NCI-H146 (cell line): Measurements from ENCODE around the gene KIF5B.
"Not testable (repeated sequence)": the region's sequence is repeated elsewhere in the genome, so short reads cannot be mapped to it uniquely, and the experiment has no call there.

Source experiments
- DNase-seq: peaks from one replicate; lab custom pipeline; 2025; lab: John Stamatoyannopoulos, UW

Gene KIF5B

DNA sequence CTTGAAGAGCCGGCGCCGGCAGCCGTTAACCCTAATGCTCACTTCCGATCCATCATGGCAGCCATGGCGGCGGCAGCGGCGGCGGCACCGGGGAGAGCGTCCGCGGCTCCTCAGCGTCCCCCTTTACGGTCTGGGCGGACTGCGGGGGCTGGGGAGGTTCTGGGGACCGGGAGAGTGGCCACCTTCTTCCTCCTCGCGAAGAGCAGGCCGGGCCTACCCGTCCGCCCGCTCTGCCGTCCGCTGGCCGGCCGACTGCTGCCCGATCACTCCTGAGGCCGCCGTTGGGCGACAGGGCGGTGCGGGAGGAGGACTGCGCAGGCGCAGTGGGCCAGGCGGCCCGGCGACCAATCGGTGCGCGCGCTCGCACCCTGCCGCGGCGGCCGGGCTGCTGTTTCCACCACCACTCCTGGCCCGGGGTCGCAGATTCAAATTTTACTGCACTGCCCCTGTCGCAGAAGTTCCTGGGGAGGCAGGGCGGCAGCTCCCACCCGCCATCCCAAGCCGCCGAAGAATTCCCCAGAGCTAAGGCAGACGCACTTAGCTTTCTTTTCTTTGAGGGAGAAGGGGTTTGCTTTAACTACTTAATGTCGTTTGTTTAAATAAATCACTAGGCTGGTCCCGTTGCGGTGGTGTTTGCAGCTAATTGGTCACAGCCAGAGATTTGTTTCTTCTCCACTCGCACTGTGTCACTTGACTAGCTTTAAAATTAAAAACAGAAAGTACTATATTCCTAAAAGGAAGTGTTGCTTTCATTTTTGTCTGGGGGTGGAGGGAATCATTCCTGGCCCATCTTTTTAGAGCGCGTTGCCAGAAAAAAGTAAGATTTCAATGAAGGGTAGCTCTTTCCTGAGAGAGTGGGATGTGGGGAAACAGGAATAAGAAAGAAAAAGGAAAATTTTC, at the start of gene KIF5B:
TSS of gene KIF5B (minus strand) at position 290 of the 900 bp plus-strand sequence. CDS start 452 bp downstream, outside the sequence.
- DNase-seq, result peak; percentile 84

DNA sequence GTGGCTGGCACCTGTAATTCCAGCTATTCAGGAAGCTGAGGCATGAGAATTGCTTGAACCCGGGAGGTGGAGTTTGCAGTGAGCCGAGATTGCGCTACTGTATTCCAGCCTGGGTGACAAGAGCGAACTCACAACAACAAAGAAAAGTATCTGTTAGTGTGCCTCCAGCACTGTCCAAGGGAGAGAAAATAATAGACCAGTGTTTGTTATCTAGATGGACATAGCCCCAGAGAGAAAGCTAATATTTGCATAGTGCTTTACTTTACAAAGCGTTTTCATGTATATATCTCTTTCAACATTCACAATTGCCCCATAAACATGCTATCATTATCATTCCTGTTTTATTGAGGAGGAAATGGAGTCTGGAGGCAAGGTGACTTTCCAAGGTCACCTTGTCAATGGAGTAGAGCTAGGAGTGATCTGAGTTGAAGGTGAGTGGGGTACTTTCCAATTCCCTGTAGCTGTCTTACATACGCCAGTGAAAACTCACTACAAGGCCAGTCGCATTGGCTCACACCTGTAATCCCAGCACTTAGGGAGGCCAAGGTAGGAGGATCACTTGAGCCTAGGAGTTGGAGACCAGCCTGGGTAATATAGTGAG, 49.7 kb upstream of the KIF5B start:
- peak; percentile 79 for DNase-seq

DNA sequence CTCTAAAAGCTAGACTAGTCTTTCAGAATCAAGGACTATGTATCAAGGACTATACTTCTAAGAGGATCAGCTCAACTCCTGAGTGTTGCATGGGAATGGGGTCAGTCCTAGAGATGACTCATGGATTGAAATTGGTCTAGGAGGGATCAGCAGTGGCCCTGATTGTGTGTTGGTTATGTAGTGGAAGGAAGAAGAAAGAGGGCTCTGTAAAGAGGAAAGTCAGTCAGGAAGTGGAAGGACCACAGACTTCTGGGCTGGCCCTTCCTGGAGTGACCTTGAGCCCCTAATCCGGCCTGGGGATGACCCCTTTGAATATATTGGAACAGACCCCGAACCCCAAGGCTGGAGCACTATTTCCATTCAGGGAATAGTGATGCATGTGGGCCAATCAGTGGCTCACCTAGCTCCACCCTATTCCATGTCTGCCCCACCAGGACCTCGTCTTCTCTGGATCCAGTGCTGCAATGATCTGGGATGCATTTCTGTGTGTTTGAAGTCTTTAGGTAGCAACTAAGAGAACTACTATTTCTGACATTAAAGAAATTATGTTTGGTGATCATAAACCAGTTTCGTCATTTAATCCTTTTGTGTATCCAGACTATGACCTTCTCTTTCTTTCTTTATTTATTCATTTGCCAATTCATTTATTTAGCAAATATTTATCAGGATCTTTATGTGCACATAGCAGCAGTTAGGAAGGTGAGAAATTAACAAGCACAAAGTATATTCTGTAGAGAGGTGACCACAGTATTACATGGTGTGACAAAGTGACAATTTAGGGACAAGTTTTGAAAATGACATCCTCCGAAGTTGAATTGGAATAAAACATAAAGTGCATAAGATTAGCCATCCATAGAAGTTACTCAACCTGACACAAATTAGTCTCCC, 48.6 kb upstream of the KIF5B start:
- no peak for DNase-seq

DNA sequence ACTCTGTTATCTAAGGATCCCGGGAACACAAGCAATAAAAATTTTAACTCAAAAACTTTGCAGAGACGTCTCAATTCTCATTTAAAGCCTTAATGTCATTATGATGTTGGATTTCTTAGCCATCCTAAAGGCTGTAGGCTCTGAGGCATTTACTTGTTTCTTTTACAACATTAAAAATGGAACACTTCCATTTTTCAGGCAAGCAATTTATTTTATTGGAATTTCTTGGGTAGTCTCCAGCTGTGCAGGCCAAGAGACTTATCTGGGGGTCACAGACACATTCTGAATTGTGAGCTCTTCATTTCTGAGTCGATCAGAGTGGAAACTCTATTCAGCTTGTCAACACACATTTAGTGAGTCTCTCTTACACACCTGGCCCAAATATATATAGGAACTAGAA, 48.0 kb upstream of the KIF5B start:
- no peak for DNase-seq

DNA sequence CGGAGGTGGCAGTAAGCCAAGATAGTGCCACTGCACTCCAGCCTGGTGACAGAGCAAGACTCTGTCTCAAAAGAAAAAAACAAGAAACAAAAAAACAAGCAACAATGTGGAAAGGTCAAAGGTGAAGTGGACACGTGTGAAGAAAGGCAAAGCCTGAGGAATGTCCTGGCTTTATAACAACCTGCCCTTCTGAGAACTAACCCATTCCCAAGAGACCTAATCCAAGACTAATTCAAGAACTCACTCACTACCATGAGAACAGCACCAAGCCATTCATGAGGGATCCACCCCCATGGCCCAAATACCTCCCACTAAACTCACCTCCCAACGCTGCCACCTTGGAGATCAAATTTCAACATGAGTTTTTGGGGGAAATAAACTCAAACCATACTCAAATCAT, 47.5 kb upstream of the KIF5B start:
- no peak for DNase-seq

DNA sequence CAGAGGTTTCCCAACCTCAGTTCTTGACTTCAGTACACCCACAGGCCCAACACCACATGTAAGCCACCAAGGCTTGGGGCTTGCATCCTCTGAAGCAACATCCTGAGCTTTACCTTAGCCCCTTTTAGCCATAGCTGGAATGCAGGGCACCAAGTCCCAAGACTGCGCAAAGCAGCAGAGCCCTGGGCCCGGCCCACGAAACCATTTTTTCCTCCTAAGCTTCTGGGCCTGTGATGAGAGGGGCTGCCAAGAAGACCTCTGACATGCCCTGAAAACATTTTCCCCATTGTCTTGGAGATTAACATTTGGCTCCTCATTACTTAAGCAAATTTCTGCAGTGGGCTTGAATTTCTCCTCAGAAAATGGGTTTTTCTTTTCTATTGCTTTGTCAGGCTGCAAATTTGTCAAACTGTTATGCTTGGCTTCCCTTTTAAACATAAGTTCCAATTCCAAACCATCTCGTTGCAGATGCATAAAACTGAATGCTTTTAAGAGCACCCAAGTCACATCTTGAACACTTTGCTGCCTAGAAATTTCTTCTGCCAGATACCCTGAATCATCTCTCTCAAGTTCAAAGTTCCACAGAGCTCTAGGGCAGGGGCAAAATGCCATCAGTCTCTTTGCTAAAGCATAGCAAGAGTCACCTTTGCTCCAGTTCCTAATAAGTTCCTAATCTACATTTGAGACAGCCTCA, 42.5 kb upstream of the KIF5B start:
- not testable (repeated sequence) for DNase-seq

DNA sequence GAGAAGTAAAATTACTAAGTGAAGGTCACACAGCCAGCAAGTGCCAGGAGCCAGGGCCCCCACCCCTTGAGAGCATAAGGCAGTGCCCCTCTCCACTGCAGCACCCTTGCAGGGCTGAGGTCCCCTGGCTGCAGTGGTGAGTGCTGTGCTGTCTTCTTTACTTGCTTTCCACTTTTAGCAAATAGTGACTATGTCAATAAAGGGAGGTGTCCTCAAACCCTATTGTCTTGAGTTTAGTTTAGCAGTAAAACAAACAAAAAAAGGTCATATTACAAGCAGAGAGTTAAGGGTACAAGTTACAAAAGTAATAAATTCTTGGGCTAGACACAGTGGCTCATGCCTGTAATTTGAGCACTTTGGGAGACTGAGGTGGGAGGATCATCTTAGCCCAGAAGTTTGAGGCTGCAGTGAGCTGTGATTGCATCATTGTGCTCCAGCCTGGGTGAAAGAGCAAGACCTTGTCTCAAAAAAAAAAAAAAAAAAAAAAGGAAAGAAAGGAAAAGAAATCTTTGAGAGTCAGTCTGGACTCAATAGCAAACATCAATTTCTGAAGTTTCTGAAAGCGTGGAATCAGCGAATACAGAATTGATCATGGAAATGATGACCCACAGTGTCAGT, 39.0 kb upstream of the KIF5B start:
- no peak for DNase-seq

DNA sequence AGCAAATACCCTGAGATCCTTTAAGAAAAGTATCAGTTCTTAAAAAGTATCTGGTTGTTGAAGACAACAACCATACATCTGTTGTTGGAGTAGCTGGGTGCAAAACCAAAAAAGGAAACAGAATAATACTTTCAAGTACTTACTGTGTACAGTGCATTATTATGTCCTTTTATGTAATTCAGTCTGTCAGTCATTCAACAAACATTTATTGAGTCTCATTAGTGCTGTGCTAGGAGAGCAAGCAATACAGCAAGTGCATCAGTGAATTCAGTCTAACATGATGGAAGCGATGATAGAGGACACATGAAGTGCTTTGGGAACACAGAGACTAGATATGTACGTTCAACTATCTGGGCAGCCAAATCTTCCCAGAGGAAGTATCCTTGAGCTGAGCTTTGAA, 37.4 kb upstream of the KIF5B start:
- DNase-seq, result no peak

DNA sequence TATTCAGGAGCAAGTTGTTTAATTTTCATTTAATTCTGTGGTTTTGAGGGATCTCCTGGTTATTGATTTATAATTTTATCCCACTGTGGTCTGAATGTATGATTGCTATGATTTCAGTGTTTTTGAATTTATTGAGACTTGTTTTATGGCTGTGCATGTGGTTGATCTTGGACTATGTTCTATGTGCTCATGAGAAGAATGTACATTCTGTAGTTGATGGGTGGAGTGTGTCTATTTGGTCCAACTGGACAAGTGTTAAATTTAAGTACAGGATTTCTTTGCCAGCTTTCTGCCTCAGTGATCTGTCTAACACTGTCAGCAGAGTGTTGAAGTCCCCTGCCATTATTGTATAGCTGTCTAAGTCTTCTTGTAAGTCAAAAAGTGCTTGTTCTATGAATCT, 34.8 kb upstream of the KIF5B start:
- no peak for DNase-seq

DNA sequence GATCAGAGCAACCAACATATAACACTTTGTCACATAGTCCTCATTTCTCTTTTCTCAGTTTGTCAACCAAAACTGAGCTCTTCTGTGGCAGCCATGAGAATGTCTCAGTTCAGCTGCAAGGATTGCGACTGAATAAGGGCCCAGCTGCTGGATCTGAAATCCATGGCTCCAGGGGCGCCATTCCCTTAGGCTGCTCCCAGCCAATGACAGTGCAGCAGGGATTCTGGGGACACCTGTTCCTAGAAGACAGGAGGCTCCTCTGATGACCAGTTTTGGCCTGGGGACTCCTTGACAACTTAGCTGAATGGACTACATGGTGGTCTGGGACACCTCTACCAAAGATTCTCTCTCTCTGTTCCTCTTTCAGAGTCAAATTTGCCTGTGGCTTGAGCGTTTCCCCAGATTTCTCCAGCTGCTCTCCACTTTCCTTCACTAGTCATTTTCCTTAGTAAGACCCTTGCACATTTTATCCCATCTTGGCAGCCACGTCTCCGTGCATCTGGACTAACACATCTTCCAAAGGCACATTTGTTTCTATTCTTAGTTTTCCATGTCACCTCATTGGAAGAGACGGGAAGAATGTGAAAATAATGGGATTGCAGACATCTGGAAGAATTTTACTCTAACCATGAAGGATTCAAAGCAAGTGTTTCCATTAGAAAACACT, 28.1 kb upstream of the KIF5B start:
- no peak for DNase-seq

DNA sequence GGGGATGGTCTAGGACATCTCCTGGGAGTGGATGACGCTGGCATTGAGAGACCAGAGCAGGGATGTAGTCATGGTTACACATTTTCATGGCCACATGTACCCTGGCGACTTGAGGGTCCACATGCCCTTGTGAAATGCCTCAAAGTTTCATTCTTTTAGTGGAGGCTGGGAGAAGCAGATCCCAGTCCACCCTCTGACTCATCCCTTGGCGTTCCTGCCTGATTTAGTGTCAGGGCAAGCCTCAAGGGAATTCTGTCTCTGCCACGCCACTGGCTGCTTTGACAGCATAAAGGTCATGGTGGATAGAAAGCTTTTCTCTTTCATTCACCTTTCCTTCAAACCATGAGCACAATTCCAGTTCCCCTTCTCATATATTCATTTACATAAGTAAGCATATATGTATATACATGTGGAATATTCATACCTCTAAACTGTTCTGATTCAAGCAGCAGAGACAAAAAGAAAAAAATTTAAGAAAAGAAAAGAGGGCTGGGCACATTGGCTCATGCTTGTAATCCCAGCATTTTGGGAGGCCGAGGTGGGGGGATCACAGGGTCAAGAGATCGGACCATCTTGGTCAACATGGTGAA, 21.8 kb upstream of the KIF5B start:
- no peak for DNase-seq

DNA sequence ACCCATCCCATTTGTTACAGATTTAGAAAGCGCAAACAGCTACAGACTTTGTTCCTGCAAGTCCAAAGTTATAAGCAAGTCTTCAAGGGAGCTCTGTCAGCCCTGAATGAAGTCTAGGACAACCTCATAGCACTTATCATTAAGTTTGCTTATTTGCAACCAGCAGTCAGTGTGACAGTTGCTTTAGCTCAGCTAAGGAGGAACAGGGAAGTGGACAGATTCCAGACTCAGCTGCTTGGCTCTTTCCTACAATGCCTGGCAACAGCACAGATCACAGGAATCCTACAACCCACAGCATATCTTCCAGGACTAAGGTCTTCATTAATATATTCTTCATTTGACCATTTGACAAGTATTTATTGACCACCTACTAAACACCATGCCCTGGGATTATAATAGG, 17.4 kb upstream of the KIF5B start:
- DNase-seq, result no peak

DNA sequence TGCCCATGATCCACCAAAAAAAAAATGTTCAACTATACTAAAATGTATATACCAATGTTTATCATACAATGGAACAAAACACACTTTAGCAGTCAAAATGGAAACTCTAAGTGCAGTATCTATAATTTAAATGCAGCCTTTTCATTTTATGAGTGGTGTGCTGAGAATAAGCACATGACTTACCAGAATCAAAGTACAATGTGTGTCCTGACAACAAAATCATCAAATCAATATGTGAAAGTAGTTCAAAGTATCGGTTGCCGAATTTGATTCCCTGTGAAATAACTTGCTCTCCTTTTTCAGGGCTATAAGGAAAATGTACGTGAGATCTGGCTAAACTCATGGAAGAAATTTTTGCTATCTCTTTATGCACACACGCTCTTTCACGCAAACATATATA, 16.9 kb upstream of the KIF5B start:
- DNase-seq, result no peak

DNA sequence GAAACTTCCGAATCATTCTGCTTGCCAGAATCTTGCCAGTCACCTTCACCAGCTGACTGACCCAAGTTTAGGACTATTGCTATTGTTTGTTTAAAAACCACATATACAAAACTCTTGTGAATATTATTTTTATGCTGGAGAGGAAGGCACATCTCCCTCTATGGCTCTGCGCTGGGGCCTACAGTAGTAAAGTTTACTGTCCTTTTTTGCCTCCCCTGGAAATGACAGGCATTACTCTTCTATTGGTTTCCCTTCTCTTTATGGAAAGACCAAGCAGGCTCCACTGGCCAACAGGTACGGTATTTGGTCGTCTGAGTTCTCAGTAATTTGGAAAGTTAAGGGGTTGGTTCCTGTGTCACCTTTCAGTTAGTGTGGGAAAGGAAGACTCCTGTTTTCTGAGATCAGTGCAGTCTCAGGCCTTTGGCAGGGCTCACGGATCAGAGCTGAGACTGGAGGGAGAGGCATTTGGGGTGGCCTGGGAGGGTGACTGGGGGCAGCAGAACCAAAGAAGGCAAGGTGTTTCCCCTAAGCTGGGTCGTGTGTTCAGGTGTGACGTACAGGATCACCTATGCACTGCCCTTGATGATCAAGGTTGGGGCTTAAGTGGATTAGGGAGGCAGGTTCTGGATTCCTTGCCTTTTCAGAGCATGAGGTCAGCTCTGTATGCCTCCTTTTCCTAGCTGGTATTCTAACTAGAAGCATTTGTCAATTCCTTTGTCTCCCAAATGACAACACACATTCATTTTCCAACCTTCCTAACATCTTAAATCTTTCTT, 16.0 kb upstream of the KIF5B start:
- no peak for DNase-seq

DNA sequence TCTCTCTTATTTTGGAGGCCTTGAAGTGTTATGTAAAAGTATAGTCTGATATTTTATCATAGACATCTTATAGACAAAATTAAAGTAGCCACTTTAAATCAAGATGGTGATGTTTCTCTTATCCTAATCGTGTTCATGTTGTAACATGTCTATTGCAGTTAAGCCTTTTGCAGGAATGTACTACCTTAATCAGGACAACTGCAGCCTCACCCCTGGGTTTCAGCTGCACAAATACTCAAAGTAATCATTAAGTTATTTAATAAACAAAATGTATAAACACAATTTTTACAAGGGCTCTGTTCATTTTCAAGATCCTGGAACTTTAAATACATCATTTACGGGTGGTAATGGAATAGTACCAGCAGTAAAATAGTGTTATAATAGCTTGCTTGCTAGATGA, 14.4 kb upstream of the KIF5B start:
- no peak for DNase-seq

DNA sequence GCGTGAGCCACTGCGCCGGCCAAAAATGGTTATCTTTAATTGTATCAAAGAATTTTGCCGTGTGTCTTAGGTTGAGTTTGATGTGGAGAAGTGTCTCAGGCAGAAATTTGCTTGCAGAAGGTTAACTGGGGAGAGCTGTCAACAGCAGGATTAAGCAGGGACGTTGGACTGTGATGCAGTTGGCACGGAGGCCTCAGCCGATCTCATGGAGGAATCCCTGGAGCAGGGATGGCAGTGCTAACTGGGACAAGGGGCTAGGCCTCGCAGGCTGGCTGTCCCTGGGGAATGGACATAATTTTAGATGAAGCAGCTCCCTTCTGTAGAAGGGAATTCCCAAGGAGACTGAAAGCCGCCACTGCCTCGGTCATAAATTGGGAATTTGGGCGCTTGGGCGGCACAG, 12.3 kb upstream of the KIF5B start:
- no peak for DNase-seq

DNA sequence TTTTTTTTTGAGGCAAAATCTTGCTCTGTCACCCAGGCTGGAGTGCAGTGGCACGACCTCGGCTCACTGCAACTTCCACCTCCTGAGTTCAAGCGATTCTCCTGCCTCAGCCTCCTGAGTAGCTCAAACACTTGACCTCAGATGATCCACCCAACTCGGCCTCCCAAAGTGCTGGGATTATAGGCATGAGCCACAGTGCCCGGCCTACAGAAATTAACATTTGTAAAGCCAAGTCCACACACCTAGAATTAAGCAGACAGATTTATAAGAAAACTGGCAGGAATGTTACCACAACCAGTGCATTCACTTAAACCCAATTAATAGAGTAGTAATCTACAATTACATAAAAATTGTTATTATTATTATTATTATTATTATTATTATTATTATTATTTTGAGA, 11.7 kb upstream of the KIF5B start:
- not testable (repeated sequence) for DNase-seq

DNA sequence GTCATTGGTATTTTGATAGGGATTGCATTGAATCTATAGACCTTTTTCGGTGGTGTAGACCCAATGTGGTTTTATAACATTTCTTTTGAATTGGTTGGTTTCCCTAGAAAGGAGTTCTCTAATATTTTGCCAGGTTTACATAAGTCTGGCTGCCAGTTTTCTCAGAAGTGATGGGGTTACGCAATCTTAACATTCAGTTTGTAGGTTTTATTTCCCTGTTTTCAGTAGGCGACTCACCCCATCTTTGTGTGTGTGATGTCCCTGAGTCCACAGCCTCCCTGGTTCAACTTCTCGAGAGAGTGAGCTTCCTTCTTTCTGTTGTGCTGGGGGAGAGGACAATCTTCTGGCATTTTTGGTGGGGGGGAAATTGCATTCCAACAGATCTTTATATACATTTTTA, 9.6 kb upstream of the KIF5B start:
- DNase-seq, result no peak

DNA sequence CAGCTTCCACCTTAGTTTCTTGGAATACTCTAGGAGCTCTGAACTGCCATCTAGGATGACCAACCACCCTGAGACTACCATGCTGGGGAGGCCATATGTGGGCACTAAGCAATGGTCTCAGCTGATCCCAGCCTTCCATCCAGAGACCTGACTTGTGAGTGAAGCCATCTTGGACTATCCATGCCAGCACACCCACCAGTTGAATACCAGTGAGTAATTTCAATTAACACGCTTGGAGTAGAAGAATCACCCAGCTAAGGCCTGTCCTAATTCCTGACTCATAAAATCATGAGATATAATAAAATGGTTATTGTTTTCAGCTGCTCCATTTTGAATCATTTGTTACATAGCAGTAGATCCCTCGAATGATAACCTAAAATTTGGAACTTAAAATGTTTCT, 5.2 kb upstream of the KIF5B start:
- no peak for DNase-seq

DNA sequence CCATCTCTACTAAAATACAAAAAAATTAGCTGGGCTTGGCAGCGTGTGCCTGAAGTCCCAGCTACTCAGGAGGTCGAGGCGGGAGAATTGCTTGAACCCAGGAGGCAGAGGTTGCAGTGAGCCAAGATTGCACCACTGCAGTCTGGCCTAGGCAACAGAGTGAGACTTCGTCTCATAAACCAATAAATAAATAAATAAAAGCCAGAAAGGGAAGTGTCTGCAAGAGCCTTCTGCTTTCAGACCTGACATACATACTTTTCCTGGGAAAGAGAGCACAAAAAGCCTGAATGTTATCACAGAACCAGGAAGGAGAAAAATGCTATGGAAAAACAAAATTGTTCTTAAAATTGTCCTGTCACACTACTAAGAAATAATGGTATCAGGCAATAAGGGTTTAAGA, 4.1 kb upstream of the KIF5B start:
- DNase-seq, result no peak
